Activated CD4-positive, alpha-beta T cell treated with anti-CD3 and anti-CD28 coated beads for 48 hours (primary cell): ENCODE data around the gene ATP12A.

ENCODE experiments used
- DNase-seq: peaks from one replicate; pipeline ENCODE4 v3.0.0-alpha.2; 2020

Gene ATP12A

GRCh38 chr13:24740014-24740890 lies 60.0 kb downstream of the ATP12A start:
- DNase-seq, result no peak

DNA sequence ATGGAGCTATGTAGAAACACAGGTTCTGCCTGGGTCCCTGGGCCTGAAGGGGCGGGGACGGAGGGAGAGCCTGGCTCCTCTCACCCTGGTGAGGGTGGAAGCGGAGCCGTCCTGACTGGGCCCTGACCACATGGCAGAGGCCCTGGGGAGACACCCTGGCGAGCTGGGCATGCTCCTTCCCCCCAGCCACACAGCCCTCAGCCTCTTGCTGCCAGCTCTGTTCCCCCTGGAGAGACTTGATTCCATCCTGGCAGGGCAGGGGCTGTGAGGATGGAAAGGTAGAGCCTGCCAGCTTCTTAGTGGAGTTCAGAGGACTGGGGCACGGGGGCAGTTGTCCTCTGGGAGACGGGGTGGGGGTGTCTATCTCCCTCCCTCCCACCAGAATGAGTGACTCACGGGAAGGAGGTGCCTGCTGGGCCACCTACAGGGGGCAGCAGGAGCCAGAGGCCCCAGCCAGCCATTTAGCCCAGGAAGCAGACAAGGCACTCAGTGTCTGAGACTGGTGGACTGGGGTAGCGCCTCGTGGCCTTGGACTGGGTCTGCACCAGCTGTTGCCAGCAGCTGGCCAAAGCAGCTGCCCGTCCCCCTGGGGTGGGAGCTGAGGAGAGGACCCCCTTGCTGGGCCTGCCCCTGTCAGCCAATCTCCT lies 60.9 kb downstream of the ATP12A start:
- no peak for DNase-seq

GRCh38 chr13:24741791-24742190 lies 61.6 kb downstream of the ATP12A start:
- no peak for DNase-seq

- no peak for DNase-seq
Observed at GRCh38 chr13:24742294-24742693, 62.1 kb downstream of the ATP12A start.

- DNase-seq, result no peak
Observed at GRCh38 chr13:24742977-24743376, 62.8 kb downstream of the ATP12A start.

- no peak for DNase-seq
Observed at GRCh38 chr13:24744247-24744646, 64.0 kb downstream of the ATP12A start.

DNA sequence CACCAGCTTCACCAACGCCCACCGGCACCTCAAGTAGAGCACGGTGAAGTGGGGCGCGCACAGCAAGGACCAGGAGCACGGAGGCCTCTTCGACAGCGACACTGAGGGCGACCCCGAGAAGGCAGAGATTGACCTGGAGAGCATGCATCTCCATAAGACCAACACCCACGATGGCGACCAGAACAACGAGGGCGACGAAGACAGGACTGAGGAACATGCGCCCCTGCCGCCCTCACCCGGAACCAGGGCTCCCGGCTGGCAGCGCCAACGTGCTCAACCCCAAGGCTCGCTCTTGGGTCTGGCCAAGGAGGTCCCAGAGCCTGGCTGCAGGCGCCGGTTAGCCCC lies 65.3 kb downstream of the ATP12A start:
- no peak for DNase-seq

DNA sequence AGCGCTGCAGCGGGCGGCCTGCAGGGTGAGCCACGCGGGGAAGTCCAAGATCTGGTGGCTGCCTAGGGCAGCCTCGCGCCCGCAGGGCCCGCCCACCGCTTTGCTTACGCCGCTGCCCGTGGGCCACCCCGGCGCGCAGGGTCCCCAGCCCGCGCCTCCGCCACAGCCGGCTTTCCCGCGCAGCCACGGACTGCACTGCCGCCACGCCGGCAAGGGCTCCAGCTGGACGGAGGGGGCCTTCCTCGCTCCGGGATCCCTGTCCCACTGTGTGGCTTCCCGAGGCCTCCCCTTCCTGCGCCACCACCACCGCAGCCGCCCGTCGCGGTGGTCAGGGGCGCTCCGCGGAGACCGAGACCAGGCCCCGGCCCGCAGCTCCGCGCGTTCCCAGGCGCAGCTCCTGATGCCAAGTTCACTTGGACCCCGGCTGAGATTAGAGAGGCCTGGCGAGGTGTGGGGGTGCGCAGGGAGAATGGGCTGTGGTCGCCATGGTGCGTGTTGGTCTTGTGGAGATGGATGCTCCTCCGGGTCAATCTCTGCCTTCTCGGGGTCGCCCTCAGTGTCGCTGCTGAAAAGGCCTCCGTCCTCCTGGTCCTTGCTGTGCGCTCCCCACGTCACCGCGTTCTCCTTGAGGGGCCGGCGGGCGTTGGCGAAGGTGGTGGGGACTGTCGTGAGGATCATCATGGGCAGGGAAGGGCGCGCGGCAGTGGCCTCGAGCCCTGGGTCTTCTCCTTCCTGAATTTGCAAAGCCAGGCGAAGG lies 65.8 kb downstream of the ATP12A start:
- DNase-seq, result no peak

GRCh38 chr13:24746618-24747247 lies 66.5 kb downstream of the ATP12A start:
- peak; percentile 34 for DNase-seq

GRCh38 chr13:24747248-24748060 lies 67.2 kb downstream of the ATP12A start:
- DNase-seq, result peak; percentile 53

DNA sequence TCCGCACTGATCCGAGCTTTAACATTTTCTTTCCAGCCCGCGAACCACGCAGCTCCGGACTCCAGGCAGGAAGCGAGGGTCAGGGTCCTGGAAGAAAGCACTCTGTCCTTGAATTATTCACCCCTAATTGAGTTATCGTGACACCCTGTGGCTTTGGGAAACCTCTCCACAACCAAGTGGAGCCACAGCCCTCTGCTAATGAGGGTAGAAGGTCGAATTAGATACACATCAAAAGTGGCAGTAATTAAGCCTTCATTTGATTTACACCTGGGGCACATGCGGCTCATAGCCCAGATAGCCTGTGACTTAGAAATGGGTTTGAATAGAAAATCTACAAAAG lies 67.8 kb downstream of the ATP12A start:
- DNase-seq, result no peak

DNA sequence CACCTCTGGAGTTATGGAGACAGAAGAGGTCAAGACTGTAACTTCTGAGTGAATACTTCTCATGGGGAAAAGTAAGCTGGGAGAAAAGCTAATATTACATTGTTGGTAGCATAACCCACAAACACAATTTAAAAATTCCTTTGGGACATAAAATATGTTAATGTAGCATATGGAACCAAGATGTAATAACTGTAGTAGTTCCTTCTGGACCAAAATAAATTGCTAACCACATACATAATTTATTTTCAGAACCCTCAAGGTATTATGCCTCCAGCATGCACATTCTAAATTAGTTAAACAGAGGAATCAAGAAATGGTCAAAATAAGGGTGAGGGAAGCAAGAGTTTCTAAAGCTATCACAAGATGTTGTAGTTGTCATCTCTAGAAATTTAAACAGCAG lies 79.0 kb downstream of the ATP12A start:
- DNase-seq, result no peak
